Liver (tissue), 9 donors: ENCODE data around the gene MED16. TPM values are rescaled to one million over a fixed set of nuclear protein-coding genes. Genes with fewer than 3 reads are reported as not detected.

Experiments used
- DNase-seq: peaks from one replicate; pipeline ENCODE4 v3.0.0-alpha.2; 2017; ENCODE audit warnings: low spot score
- H3K27ac ChIP-seq, 2 donors: one replicate each; pipeline ENCODE4 v1.7.0; 2013; ENCODE audit warnings: inconsistent platforms in 2 of 2, low read length in 2 of 2, control low read depth in 1 of 2, low read depth in 1 of 2, mild to moderate bottlenecking in 1 of 2
- H3K27me3 ChIP-seq, 4 donors: one replicate each; pipeline versions ENCODE4 v1.6.1 to v1.7.0; 2013; ENCODE audit warnings: low read length in 3 of 4, inconsistent platforms in 1 of 4, mild to moderate bottlenecking in 1 of 4, moderate library complexity in 1 of 4; ENCODE audit not compliant: control insufficient read depth in 4 of 4, insufficient read depth in 4 of 4
- H3K36me3 ChIP-seq, 4 donors: one replicate each; pipeline versions ENCODE4 v1.6.1 to v1.7.0; 2013; ENCODE audit warnings: low read length in 3 of 4, mild to moderate bottlenecking in 3 of 4, low read depth in 1 of 4, moderate library complexity in 1 of 4; ENCODE audit not compliant: control insufficient read depth in 4 of 4, insufficient read depth in 3 of 4
- H3K4me1 ChIP-seq, 4 donors: one replicate each; pipeline versions ENCODE4 v1.6.1 to v1.7.0; 2013; ENCODE audit warnings: low read length in 3 of 4, mild to moderate bottlenecking in 3 of 4, moderate library complexity in 1 of 4; ENCODE audit not compliant: control insufficient read depth in 4 of 4, insufficient read depth in 4 of 4
- H3K4me3 ChIP-seq, 3 donors: one replicate each; pipeline versions ENCODE4 v1.6.1 to v1.7.0; 2013; ENCODE audit warnings: low read length in 3 of 3, control low read depth in 1 of 3, low read depth in 1 of 3, mild to moderate bottlenecking in 1 of 3
- H3K9ac ChIP-seq, 2 donors: one replicate each; pipeline ENCODE4 v1.7.0; 2013; ENCODE audit warnings: low read length in 2 of 2, mild to moderate bottlenecking in 2 of 2, moderate library complexity in 2 of 2, control low read depth in 1 of 2, low read depth in 1 of 2
- H3K9me3 ChIP-seq, 4 donors: one replicate each; pipeline versions ENCODE4 v1.6.1 to v1.7.0; 2013; ENCODE audit warnings: low read length in 3 of 4; ENCODE audit not compliant: control insufficient read depth in 4 of 4
- EGR1 ChIP-seq, 2 donors: IDR thresholded peaks; 2 replicates each; pipeline ENCODE4 v1.6.1; 2016 to 2018; ENCODE audit warnings: antibody characterized with exemption in 2 of 2, low read depth in 2 of 2
- FOXA1 ChIP-seq: IDR thresholded peaks from 2 replicates; pipeline ENCODE4 v1.6.1; 2016; ENCODE audit warnings: antibody characterized with exemption
- FOXA2 ChIP-seq: IDR thresholded peaks from 2 replicates; pipeline ENCODE4 v1.6.1; 2016; ENCODE audit warnings: antibody characterized with exemption
- GABPA ChIP-seq, 2 donors: IDR thresholded peaks in 1 of 2; conservative IDR thresholded peaks in 1 of 2; 2 replicates each; pipeline ENCODE4 v1.6.1; 2016; ENCODE audit warnings: antibody characterized with exemption in 2 of 2, mild to moderate bottlenecking in 1 of 2, moderate library complexity in 1 of 2
- HNF4A ChIP-seq, 2 donors: conservative IDR thresholded peaks; 2 replicates each; pipeline ENCODE4 v1.6.1; 2016; ENCODE audit warnings: antibody characterized with exemption in 2 of 2, mild to moderate bottlenecking in 2 of 2
- HNF4G ChIP-seq: IDR thresholded peaks from 2 replicates; pipeline ENCODE4 v1.6.1; 2016; ENCODE audit warnings: antibody characterized with exemption
- JUND ChIP-seq, 2 donors: IDR thresholded peaks; 2 replicates each; pipeline ENCODE4 v1.6.1; 2016; ENCODE audit warnings: antibody characterized with exemption in 2 of 2
- NR2F2 ChIP-seq: IDR thresholded peaks from 2 replicates; pipeline ENCODE4 v1.6.1; 2016; ENCODE audit warnings: antibody characterized with exemption
- RAD21 ChIP-seq, 2 donors: IDR thresholded peaks; 2 replicates each; pipeline ENCODE4 v1.6.1; 2016; ENCODE audit warnings: antibody characterized with exemption in 2 of 2, mild to moderate bottlenecking in 2 of 2
- RXRA ChIP-seq, 2 donors: IDR thresholded peaks; 2 replicates each; pipeline ENCODE4 v1.6.1; 2017 to 2018; ENCODE audit warnings: antibody characterized with exemption in 2 of 2, mild to moderate bottlenecking in 1 of 2
- SP1 ChIP-seq: IDR thresholded peaks from 2 replicates; pipeline ENCODE4 v1.6.1; 2018; ENCODE audit warnings: antibody characterized with exemption, mild to moderate bottlenecking
- TAF1 ChIP-seq: conservative IDR thresholded peaks from 2 replicates; pipeline ENCODE4 v1.6.1; 2016; ENCODE audit warnings: antibody characterized with exemption, mild to moderate bottlenecking
- YY1 ChIP-seq: IDR thresholded peaks from 2 replicates; pipeline ENCODE4 v1.6.1; 2016; ENCODE audit warnings: antibody characterized with exemption, mild to moderate bottlenecking
- WGBS: extraction: QIAGEN DNeasy Blood & Tissue Kit; methylation state at CpG from one replicate; pipeline ENCODE4 v1.1.7; 2013; 5-methylcytosine and 5-hydroxymethylcytosine counted together
- polyA plus RNA-seq, 2 donors: library from polyadenylated mRNA; stranded (reverse) in 1 of 2; unstranded in 1 of 2; fragments of 200-250 nt in 1 of 2; fragments of >200 nt in 1 of 2; fragmentation: Nextera tagmentation in 1 of 2; extraction: Ambion mirVana in 1 of 2; gene quantifications; one replicate each; pipeline versions ENCODE4 v1.2.1 to v1.2.3, GENCODE V29; 2013 to 2015
- total RNA-seq, 2 donors: library from RNA; depleted of rRNA; stranded (reverse); fragments of >200 nt; gene quantifications; one replicate each; pipeline ENCODE4 v1.2.3, GENCODE V29; 2014
- TF ChIP-seq, protein P1 (sequence below): IDR thresholded peaks from 2 replicates; pipeline ENCODE4 v1.6.1; 2016; ENCODE audit warnings: antibody characterized with exemption
- TF ChIP-seq, protein P2 (sequence below): IDR thresholded peaks from 2 replicates; pipeline ENCODE4 v1.6.1; 2016; ENCODE audit warnings: antibody characterized with exemption
- TF ChIP-seq, protein P3 (sequence below): fragments of 150-350 bp; IDR thresholded peaks from 2 replicates; pipeline ENCODE4 v1.5.1; 2017; ENCODE audit warnings: improper control_type of control experiment, low read depth, low read length; ENCODE audit not compliant: missing input control
- TF ChIP-seq, protein P4 (sequence below): IDR thresholded peaks from 2 replicates; pipeline ENCODE4 v1.6.1; 2016; ENCODE audit warnings: antibody characterized with exemption
- TF ChIP-seq, protein P5 (sequence below): IDR thresholded peaks from 2 replicates; pipeline ENCODE4 v1.6.1; 2016; ENCODE audit warnings: antibody characterized with exemption, mild to moderate bottlenecking
- donor health status: healthy.
- donor health status: healthy.
- donor health status: healthy.
- donor health status: healthy.
- donor health status: healthy.

Gene MED16
- total and polyA plus RNA-seq, 4 donors: 30.6 to 50.5 (median 41.0) TPM

DNA sequence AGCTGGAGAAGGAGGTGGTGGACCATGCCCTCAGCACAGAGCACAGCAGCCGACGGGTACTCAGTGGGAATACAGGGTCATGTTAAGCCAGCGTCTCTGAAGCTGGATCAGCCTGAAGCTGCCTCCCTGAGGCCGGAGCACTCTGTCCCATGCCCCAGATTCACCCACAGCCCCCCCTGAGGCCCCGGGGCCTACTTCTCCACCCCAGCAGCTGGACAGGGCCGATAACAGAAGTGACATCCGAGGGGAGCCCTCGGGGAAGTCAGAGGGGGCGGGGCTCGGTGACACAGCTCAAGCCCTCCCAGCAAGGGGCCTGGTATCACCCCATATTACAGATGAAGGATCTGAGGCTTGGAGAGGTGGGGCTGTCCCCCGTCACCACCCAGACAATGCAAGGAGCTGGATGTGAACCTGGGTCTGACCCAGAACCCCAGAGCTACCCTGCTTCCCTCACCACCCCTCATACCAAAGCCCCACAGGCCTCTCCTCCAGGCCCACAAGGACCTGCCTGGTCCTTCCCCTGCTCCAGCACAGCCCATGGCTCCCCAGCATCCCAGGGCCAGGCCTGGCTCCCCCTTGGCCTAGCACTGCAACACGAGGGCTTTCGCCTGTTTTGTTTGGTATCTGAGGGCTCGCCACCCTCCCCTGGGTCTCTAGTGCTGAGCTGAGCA lies 14.3 kb upstream of the MED16 start:
- WGBS: 79% methylated on average over 14 of the region's 14 CpGs
- peaks cover 5 to 10% (median 7%) of the 10 kb centered on the region in 4 donors for H3K4me1 ChIP-seq
- H3K4me3 ChIP-seq: no peak overlapping the region
- DNase-seq: peak; percentile 91
- no peak for TF ChIP-seq SP1
- TF ChIP-seq RXRA (IDR thresholded peaks at IDR 0.05): no peak
- TF ChIP-seq YY1: no peak
- TF ChIP-seq JUND (IDR thresholded peaks at IDR 0.05): no peak
- TF ChIP-seq, protein P1, sequence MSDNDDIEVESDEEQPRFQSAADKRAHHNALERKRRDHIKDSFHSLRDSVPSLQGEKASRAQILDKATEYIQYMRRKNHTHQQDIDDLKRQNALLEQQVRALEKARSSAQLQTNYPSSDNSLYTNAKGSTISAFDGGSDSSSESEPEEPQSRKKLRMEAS: no peak
- no peak for TF ChIP-seq FOXA2
- TF ChIP-seq, protein P2, sequence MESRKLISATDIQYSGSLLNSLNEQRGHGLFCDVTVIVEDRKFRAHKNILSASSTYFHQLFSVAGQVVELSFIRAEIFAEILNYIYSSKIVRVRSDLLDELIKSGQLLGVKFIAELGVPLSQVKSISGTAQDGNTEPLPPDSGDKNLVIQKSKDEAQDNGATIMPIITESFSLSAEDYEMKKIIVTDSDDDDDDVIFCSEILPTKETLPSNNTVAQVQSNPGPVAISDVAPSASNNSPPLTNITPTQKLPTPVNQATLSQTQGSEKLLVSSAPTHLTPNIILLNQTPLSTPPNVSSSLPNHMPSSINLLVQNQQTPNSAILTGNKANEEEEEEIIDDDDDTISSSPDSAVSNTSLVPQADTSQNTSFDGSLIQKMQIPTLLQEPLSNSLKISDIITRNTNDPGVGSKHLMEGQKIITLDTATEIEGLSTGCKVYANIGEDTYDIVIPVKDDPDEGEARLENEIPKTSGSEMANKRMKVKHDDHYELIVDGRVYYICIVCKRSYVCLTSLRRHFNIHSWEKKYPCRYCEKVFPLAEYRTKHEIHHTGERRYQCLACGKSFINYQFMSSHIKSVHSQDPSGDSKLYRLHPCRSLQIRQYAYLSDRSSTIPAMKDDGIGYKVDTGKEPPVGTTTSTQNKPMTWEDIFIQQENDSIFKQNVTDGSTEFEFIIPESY: no peak
- TF ChIP-seq HNF4A (conservative IDR thresholded peaks at IDR 0.05): no peak
- no peak for TF ChIP-seq RAD21 (IDR thresholded peaks at IDR 0.05)
- no peak for TF ChIP-seq TAF1
- TF ChIP-seq EGR1 (IDR thresholded peaks at IDR 0.05; ENCODE audit: low read depth in 2 of 2): no peak
- TF ChIP-seq NR2F2: no peak
- TF ChIP-seq, protein P3, sequence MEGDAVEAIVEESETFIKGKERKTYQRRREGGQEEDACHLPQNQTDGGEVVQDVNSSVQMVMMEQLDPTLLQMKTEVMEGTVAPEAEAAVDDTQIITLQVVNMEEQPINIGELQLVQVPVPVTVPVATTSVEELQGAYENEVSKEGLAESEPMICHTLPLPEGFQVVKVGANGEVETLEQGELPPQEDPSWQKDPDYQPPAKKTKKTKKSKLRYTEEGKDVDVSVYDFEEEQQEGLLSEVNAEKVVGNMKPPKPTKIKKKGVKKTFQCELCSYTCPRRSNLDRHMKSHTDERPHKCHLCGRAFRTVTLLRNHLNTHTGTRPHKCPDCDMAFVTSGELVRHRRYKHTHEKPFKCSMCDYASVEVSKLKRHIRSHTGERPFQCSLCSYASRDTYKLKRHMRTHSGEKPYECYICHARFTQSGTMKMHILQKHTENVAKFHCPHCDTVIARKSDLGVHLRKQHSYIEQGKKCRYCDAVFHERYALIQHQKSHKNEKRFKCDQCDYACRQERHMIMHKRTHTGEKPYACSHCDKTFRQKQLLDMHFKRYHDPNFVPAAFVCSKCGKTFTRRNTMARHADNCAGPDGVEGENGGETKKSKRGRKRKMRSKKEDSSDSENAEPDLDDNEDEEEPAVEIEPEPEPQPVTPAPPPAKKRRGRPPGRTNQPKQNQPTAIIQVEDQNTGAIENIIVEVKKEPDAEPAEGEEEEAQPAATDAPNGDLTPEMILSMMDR: no peak
- no peak for TF ChIP-seq GABPA (IDR thresholded peaks at IDR 0.05 in 1 of 2, conservative IDR thresholded peaks at IDR 0.05 in 1 of 2)
- TF ChIP-seq, protein P4, sequence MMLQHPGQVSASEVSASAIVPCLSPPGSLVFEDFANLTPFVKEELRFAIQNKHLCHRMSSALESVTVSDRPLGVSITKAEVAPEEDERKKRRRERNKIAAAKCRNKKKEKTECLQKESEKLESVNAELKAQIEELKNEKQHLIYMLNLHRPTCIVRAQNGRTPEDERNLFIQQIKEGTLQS: no peak
- no peak for TF ChIP-seq HNF4G
- TF ChIP-seq, protein P5, sequence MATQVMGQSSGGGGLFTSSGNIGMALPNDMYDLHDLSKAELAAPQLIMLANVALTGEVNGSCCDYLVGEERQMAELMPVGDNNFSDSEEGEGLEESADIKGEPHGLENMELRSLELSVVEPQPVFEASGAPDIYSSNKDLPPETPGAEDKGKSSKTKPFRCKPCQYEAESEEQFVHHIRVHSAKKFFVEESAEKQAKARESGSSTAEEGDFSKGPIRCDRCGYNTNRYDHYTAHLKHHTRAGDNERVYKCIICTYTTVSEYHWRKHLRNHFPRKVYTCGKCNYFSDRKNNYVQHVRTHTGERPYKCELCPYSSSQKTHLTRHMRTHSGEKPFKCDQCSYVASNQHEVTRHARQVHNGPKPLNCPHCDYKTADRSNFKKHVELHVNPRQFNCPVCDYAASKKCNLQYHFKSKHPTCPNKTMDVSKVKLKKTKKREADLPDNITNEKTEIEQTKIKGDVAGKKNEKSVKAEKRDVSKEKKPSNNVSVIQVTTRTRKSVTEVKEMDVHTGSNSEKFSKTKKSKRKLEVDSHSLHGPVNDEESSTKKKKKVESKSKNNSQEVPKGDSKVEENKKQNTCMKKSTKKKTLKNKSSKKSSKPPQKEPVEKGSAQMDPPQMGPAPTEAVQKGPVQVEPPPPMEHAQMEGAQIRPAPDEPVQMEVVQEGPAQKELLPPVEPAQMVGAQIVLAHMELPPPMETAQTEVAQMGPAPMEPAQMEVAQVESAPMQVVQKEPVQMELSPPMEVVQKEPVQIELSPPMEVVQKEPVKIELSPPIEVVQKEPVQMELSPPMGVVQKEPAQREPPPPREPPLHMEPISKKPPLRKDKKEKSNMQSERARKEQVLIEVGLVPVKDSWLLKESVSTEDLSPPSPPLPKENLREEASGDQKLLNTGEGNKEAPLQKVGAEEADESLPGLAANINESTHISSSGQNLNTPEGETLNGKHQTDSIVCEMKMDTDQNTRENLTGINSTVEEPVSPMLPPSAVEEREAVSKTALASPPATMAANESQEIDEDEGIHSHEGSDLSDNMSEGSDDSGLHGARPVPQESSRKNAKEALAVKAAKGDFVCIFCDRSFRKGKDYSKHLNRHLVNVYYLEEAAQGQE: no peak
- TF ChIP-seq FOXA1: no peak
- no peak overlapping the region for H3K27ac ChIP-seq
- H3K27me3 ChIP-seq: no peaks in the 10 kb centered on the region
- H3K36me3 ChIP-seq: no peaks in the 10 kb centered on the region
- H3K9me3 ChIP-seq: no peaks in the 10 kb centered on the region
- H3K9ac ChIP-seq: no peak overlapping the region
